Upper lobe of right lung (tissue), 1 donor: ENCODE data around the gene TSPAN8. TPM values are rescaled to one million over a fixed set of nuclear protein-coding genes. Genes with fewer than 3 reads are reported as not detected.

Experiments used
- ATAC-seq: fragments of 200-7000 bp; cut with Tn5 transposase; one replicate; pipeline ENCODE4 v1.9.1; 2020; ENCODE audit warnings: mild to moderate bottlenecking, moderate library complexity
- DNase-seq: peaks from one replicate; pipeline ENCODE4 v3.0.0-alpha.2; 2020
- H3K27ac ChIP-seq: fragments of 200-600 bp; one replicate; pipeline ENCODE4 v1.8.0; 2022
- H3K27me3 ChIP-seq: fragments of 200-600 bp; one replicate; pipeline ENCODE4 v1.8.0; 2022; ENCODE audit warnings: mild to moderate bottlenecking
- H3K36me3 ChIP-seq: fragments of 200-600 bp; one replicate; pipeline ENCODE4 v1.8.0; 2022
- H3K4me1 ChIP-seq: fragments of 200-600 bp; one replicate; pipeline ENCODE4 v1.8.0; 2022
- H3K4me3 ChIP-seq: fragments of 200-600 bp; one replicate; pipeline ENCODE4 v1.8.0; 2022; ENCODE audit warnings: mild to moderate bottlenecking
- H3K9me3 ChIP-seq: fragments of 200-600 bp; one replicate; pipeline ENCODE4 v1.8.0; 2022
- intact Hi-C: fragments of 100-400 bp; cut with DNase I; formaldehyde crosslinking; loops from one replicate; pipeline ENCODE4 v1.11.0; 2022
- total RNA-seq: library from RNA; stranded (reverse); fragmentation: NEBNext Ultra II Directional; extraction: Animal tissue kit (Norgen Biotek cat#: 25700); gene quantifications from one replicate; pipeline ENCODE4 v1.2.1, GENCODE V29; 2021
- TF ChIP-seq, protein P1 (sequence below): fragments of 200-600 bp; IDR thresholded peaks from one replicate; pipeline ENCODE4 v1.8.0; 2022; ENCODE audit warnings: antibody characterized with exemption
- donor health status: DM: no; HTN: yes; CAD: no; lungs with severe emphysema.

Gene TSPAN8
- total RNA-seq, 1 donor from 2014 or later = 11.2 TPM

DNA sequence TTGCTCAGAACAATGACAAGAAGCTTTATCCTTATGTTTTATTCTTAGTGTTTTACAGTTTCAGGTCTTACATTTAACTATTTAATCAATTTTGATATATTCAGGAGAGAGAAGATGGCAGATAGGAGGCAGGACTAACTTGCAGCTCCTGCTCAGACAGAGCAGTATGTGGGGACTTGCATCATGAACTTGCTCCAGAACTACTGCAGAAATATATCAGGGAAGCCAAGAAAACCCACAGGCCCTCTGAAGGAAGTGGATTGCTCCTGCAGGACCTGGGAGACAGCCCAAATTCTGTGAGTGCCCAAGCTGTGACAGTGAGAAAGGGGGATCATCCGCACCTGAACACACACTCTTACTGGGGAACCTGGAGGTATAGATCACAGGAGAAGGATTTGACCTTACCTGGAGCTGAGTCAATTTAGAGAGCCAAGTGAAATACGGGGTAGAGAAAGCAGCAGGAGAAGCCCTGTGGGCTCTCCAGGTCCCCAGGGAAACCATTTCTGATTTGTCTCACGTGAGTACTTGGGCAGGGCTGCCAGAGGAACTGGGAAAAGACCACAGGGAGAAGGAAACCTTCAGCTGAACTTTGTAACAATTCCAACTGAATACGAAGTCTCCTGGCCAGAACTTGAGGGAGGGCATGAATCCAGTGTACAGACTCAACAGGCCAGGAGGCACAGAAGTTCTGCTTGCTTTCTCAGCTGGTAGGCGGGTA lies 28.9 kb upstream of the TSPAN8 start:
- Histone ChIP-seq H3K36me3 (no peaks in the 10 kb centered on the region), H3K4me3 (no peak overlapping the region), H3K27me3 (no peaks in the 10 kb centered on the region), H3K4me1 (no peaks in the 10 kb centered on the region), H3K9me3 (no peaks in the 10 kb centered on the region), H3K27ac (no peak overlapping the region)
- DNase-seq (no peak), ATAC-seq (no peak)
- TF ChIP-seq, protein P1, sequence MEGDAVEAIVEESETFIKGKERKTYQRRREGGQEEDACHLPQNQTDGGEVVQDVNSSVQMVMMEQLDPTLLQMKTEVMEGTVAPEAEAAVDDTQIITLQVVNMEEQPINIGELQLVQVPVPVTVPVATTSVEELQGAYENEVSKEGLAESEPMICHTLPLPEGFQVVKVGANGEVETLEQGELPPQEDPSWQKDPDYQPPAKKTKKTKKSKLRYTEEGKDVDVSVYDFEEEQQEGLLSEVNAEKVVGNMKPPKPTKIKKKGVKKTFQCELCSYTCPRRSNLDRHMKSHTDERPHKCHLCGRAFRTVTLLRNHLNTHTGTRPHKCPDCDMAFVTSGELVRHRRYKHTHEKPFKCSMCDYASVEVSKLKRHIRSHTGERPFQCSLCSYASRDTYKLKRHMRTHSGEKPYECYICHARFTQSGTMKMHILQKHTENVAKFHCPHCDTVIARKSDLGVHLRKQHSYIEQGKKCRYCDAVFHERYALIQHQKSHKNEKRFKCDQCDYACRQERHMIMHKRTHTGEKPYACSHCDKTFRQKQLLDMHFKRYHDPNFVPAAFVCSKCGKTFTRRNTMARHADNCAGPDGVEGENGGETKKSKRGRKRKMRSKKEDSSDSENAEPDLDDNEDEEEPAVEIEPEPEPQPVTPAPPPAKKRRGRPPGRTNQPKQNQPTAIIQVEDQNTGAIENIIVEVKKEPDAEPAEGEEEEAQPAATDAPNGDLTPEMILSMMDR = no peak
- intact Hi-C loops = no loop called here

GRCh38 chr12:71183846-71184245 lies 26.0 kb upstream of the TSPAN8 start:
- Histone ChIP-seq H3K27ac (no peak overlapping the region), H3K4me1 (no peaks in the 10 kb centered on the region), H3K27me3 (no peaks in the 10 kb centered on the region), H3K9me3 (no peaks in the 10 kb centered on the region), H3K36me3 (no peaks in the 10 kb centered on the region), H3K4me3 (no peak overlapping the region)
- TF ChIP-seq, protein P1 = no peak
- DNase-seq (no peak), ATAC-seq (no peak)
- intact Hi-C loops = no loop called here

DNA sequence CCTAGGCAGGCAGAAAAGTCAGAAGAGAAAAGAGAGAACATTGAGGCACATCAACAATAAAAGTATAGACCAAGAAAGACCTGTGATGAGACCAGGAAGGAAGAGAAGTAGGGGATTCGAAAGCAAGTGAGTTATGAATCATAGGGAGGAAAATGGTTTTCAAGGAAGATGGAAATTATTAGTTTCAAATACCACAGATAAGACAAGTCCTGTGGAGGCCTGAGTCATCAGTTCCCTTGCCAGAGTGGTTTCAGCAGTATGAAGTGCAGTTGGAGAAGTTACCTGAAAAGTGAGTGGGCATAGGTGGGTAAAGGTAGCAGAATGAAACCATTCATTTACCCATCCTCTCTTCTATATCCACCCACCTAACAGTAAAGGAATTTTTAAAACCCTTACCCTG lies 25.2 kb upstream of the TSPAN8 start:
- Histone ChIP-seq H3K27me3 (no peaks in the 10 kb centered on the region), H3K4me1 (no peaks in the 10 kb centered on the region), H3K27ac (no peak overlapping the region), H3K4me3 (no peak overlapping the region), H3K9me3 (no peaks in the 10 kb centered on the region), H3K36me3 (no peaks in the 10 kb centered on the region)
- intact Hi-C loops = no loop called here
- DNase-seq (no peak), ATAC-seq (no peak)
- TF ChIP-seq, protein P1 = no peak

DNA sequence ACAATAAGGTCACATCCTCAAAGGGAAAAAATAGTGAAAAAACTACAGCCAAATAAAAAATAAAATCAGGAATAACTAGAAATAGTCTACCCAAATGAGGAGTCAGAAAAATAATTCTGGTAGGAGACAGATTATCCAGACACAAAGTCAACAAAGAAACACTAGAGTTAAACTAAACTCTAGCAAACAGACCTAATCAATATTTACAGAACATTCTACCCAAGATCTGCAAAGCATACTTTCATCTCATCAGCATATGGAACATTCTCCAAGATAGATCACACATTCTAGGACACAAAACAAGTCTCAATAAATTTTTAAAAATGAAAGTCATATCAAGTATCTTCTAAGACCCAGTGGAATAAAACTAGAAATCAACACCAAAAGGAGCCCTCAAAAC lies 20.4 kb upstream of the TSPAN8 start:
- Histone ChIP-seq H3K36me3 (no peaks in the 10 kb centered on the region), H3K27me3 (no peaks in the 10 kb centered on the region), H3K27ac (no peak overlapping the region), H3K9me3 (no peaks in the 10 kb centered on the region), H3K4me3 (no peak overlapping the region), H3K4me1 (no peaks in the 10 kb centered on the region)
- intact Hi-C loops = no loop called here
- DNase-seq = no peak
- TF ChIP-seq, protein P1 = no peak
- no peak for ATAC-seq

- Histone ChIP-seq H3K27ac (no peak overlapping the region), H3K4me1 (no peaks in the 10 kb centered on the region), H3K9me3 (no peaks in the 10 kb centered on the region), H3K36me3 (no peaks in the 10 kb centered on the region), H3K27me3 (no peaks in the 10 kb centered on the region), H3K4me3 (no peak overlapping the region)
- intact Hi-C loops = no loop called here
- DNase-seq (no peak), ATAC-seq (no peak)
- TF ChIP-seq, protein P1 = no peak
Observed at GRCh38 chr12:71174825-71175224, 17.0 kb upstream of the TSPAN8 start.

- no peaks in the 10 kb centered on the region for H3K4me1 ChIP-seq
- no peak for DNase-seq
- TF ChIP-seq, protein P1 = no peak
- intact Hi-C loops = no loop called here
- H3K27ac ChIP-seq = no peak overlapping the region
- H3K36me3 ChIP-seq = no peaks in the 10 kb centered on the region
- ATAC-seq = no peak
- no peaks in the 10 kb centered on the region for H3K9me3 ChIP-seq
- H3K4me3 ChIP-seq = no peak overlapping the region
- no peaks in the 10 kb centered on the region for H3K27me3 ChIP-seq
Observed at GRCh38 chr12:71174146-71174545, 16.3 kb upstream of the TSPAN8 start.
